ENCODE data around the gene MPP3.

- TF ChIP-seq CTCF (conservative IDR thresholded peaks at IDR 0.05; ENCODE audit: low read depth, low read length) (no peak), EZH2 (IDR thresholded peaks at IDR 0.05; ENCODE audit: borderline replicate concordance, low read depth, low read length, poor library complexity, severe bottlenecking) (no peak)
These were observed 74.3 kb downstream of the MPP3 start, which contains the start of gene SOST for GRCh38 chr17:43758497-43759174.

All from A673 (cell line).